Pancreas (tissue), 10 donors: ENCODE measurements around the gene RPL10. TPM values are rescaled to one million over a fixed set of nuclear protein-coding genes. Genes with fewer than 3 reads are reported as not detected.

Experiments
- ATAC-seq, 4 donors: fragments of 200-7000 bp; cut with Tn5 transposase; one replicate each; pipeline versions ENCODE4 v1.8.0 to v1.9.1; 2020; ENCODE audit warnings: mild to moderate bottlenecking in 4 of 4, moderate library complexity in 4 of 4
- DNase-seq, 6 donors: peaks; one replicate each; pipeline ENCODE4 v3.0.0-alpha.2; 2020
- FAIRE-seq: peaks from 2 replicates; lab custom pipeline; 2012; peaks lifted over from hg19 to GRCh38; lab: Jason Lieb, UNC
- H3K27ac ChIP-seq, 4 donors: fragments of 200-600 bp; sonication (generic); 1 replicate in 3 of 4; 2 replicates in 1 of 4; pipeline versions ENCODE4 v1.5.0 to v1.8.0; 2020
- H3K27me3 ChIP-seq, 4 donors: fragments of 200-600 bp; one replicate each; pipeline ENCODE4 v1.8.0; 2021
- H3K36me3 ChIP-seq, 3 donors: fragments of 200-600 bp; sonication (generic) in 1 of 3; one replicate each; pipeline versions ENCODE4 v1.5.0 to v1.8.0; 2020 to 2021
- H3K4me1 ChIP-seq, 3 donors: fragments of 200-600 bp; one replicate each; pipeline ENCODE4 v1.8.0; 2021
- H3K4me3 ChIP-seq, 4 donors: fragments of 200-600 bp; sonication (generic) in 2 of 4; one replicate each; pipeline versions ENCODE4 v1.5.0 to v1.8.0; 2020 to 2021
- H3K9me3 ChIP-seq, 4 donors: fragments of 200-600 bp; one replicate each; pipeline ENCODE4 v1.8.0; 2021
- WGBS, 2 donors: extraction: QIAGEN DNeasy Blood & Tissue Kit; methylation state at CpG; one replicate each; pipeline ENCODE4 v1.1.7; 2013; 5-methylcytosine and 5-hydroxymethylcytosine counted together
- intact Hi-C, 3 donors: fragments of 100-400 bp; cut with DNase I; formaldehyde crosslinking; loops; one replicate each; pipeline versions ENCODE4 v1.11.1 to v1.14.2; 2022
- polyA plus RNA-seq, 2 donors: library from polyadenylated mRNA; stranded (reverse); fragments of 200-250 nt; gene quantifications; one replicate each; pipeline ENCODE4 v1.2.3, GENCODE V29; 2013
- total RNA-seq, 6 donors: library from RNA; stranded (reverse); fragmentation: NEBNext Ultra II Directional in 4 of 6; extraction: Animal tissue kit (Norgen Biotek cat#: 25700) in 4 of 6; gene quantifications; one replicate each; pipeline versions ENCODE4 v1.2.1 to v1.2.4, GENCODE V29; 2021 to 2023
- TF ChIP-seq, protein P1 (sequence below), 4 donors: fragments of 200-600 bp; sonication (generic) in 3 of 4; IDR thresholded peaks; one replicate each; pipeline versions ENCODE4 v1.5.0 to v1.8.0; 2021; ENCODE audit warnings: antibody characterized with exemption in 4 of 4
- donor health status: healthy with polysubstance abuse.
- donor health status: DM: no; HTN: no; CAD: no; lungs with moderate emphysema.
- donor health status: DM: no; HTN: no; CAD: no.
- donor health status: control.
- donor health status: control.
- donor health status: Bipolar disorder and iron deficiency.
- donor health status: DM: yes; HTN: yes; CAD: no.
- donor health status: DM: no; HTN: no; CAD: no.
- donor health status: DM: no; HTN: no; CAD: no.
- donor health status: DM: yes; HTN: yes; CAD: no.

The RPL10 gene
- total and polyA plus RNA-seq, 8 donors, result 2,194 to 4,058 (median 3,145) TPM

DNA sequence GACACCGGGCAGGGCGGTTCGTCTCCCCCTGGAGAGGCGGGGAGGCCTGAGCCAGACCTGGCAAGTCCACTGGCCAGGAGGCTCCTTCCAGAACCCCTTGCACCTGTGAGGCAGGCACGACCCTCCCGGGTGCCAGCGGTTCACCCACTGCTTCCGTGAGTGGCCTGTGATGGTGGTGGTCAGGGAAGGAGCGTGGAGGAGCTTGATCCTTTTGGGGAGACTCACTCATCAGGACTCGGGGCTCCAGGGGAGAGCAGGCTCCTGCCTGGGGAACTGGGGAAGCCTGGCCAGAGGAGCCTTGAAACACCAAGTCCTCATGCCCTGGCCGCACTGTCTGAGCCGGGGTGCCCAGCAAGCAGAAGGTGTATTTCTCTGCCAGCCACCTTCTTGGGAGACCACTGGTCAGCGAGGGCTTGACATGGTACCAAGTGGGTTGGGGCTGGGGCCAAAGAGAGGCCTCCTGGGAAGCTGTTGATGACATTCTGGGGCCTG lies 46.6 kb downstream of the RPL10 start:
- intact Hi-C loops, result no loop called here
- H3K27ac ChIP-seq, result peak overlapping the region in 1 of 4 donors; percentile 26
- peak in 1 of 6 donors; percentile 76 for DNase-seq
- FAIRE-seq, result no peak
- no peaks in the 10 kb centered on the region for H3K9me3 ChIP-seq
- TF ChIP-seq, protein P1, sequence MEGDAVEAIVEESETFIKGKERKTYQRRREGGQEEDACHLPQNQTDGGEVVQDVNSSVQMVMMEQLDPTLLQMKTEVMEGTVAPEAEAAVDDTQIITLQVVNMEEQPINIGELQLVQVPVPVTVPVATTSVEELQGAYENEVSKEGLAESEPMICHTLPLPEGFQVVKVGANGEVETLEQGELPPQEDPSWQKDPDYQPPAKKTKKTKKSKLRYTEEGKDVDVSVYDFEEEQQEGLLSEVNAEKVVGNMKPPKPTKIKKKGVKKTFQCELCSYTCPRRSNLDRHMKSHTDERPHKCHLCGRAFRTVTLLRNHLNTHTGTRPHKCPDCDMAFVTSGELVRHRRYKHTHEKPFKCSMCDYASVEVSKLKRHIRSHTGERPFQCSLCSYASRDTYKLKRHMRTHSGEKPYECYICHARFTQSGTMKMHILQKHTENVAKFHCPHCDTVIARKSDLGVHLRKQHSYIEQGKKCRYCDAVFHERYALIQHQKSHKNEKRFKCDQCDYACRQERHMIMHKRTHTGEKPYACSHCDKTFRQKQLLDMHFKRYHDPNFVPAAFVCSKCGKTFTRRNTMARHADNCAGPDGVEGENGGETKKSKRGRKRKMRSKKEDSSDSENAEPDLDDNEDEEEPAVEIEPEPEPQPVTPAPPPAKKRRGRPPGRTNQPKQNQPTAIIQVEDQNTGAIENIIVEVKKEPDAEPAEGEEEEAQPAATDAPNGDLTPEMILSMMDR (IDR thresholded peaks at IDR 0.05), result no peak
- H3K36me3 ChIP-seq, result peaks cover 0 to 9% (median 0%) of the 10 kb centered on the region in 3 donors
- peak overlapping the region; percentile 40 to 59 (median 52) for H3K4me3 ChIP-seq
- ATAC-seq, result peak in 1 of 4 donors; percentile 22
- no peaks in the 10 kb centered on the region for H3K4me1 ChIP-seq
- WGBS, 2 donors, result 30 to 60% methylated on average over 13 of the region's 13 CpGs
- H3K27me3 ChIP-seq, result no peaks in the 10 kb centered on the region

DNA sequence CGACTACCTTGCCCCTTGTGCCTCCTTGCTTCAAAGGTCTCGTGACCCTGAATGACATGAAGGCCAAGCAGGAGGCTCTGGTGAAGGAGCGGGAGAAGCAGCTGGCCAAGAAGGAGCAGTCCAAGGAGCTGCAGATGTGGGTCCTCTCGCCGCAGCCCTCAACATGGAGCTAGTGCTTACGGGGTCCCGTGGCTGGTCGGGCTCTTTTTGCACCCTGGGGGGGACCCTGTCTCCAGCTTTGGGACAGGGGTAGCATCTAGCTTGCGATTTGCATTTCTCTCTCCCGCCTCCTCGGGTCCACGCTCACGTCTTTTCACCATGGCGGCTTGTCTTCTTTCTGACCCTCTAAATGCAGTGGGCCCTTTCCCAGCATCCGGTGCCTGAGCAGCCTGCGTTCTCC lies 47.6 kb downstream of the RPL10 start:
- TF ChIP-seq, protein P1 (IDR thresholded peaks at IDR 0.05), result no peak
- Histone ChIP-seq H3K4me3 (no peak overlapping the region), H3K4me1 (no peaks in the 10 kb centered on the region), H3K27ac (no peak overlapping the region), H3K36me3 (peaks cover 0 to 9% (median 5%) of the 10 kb centered on the region in 3 donors), H3K27me3 (no peaks in the 10 kb centered on the region), H3K9me3 (no peaks in the 10 kb centered on the region)
- DNase-seq, result no peak
- intact Hi-C loops, result no loop called here
- no peak for FAIRE-seq
- no peak for ATAC-seq
- WGBS, 2 donors, result 90 to 91% methylated on average over 16 of the region's 16 CpGs

DNA sequence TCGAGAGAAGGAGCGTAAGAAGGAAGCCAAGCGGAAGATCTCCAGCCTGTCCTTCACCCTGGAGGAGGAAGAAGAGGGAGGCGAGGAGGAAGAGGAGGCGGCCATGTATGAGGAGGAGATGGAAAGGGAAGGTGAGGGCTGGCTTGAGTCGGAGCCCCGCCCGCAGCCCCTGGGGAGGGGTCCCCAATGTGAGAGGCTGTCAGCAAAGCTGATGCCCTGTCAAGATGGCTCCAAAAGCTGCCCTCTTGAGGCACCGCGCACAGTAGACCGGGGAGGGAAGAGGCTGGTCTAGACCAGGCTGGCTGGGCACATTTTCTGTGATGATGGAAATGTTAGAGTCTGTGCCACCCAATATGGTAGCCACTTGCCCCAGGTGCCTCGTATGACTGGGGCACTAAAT lies 48.3 kb downstream of the RPL10 start:
- ATAC-seq, result no peak
- no peak for FAIRE-seq
- intact Hi-C loops, result no loop called here
- Histone ChIP-seq H3K9me3 (no peaks in the 10 kb centered on the region), H3K27me3 (no peaks in the 10 kb centered on the region), H3K36me3 (peaks cover 0 to 9% (median 5%) of the 10 kb centered on the region in 3 donors), H3K27ac (no peak overlapping the region), H3K4me1 (no peaks in the 10 kb centered on the region), H3K4me3 (no peak overlapping the region)
- TF ChIP-seq, protein P1 (IDR thresholded peaks at IDR 0.05), result no peak
- 83 to 91% methylated on average over 12 of the region's 12 CpGs for WGBS, 2 donors
- DNase-seq, result no peak

DNA sequence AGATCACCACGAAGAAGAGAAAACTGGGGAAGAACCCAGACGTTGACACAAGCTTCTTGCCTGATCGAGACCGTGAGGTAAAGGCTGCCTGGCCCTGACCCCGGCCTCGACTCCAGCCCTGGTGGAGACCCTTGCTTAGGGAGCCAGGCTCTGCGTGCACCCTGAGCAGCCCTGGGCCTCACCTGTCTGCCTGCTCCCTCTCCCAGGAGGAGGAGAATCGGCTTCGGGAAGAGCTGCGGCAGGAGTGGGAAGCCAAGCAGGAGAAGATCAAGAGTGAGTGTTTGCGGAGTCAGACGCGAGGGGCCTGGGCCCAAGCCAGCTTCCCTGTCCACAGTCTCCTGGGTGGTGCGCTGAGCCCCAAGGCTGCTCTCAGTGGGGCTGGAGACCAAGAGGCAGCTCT lies 50.3 kb downstream of the RPL10 start:
- TF ChIP-seq, protein P1 (IDR thresholded peaks at IDR 0.05), result no peak
- intact Hi-C loops, result no loop called here
- ATAC-seq, result no peak
- peaks cover 0 to 9% (median 5%) of the 10 kb centered on the region in 3 donors for H3K36me3 ChIP-seq
- H3K27ac ChIP-seq, result no peak overlapping the region
- FAIRE-seq, result no peak
- H3K27me3 ChIP-seq, result no peaks in the 10 kb centered on the region
- H3K4me3 ChIP-seq, result no peak overlapping the region
- no peaks in the 10 kb centered on the region for H3K9me3 ChIP-seq
- DNase-seq, result peak in 1 of 6 donors; percentile 56
- no peaks in the 10 kb centered on the region for H3K4me1 ChIP-seq
- WGBS, 2 donors, result 89 to 94% methylated on average over 14 of the region's 14 CpGs

DNA sequence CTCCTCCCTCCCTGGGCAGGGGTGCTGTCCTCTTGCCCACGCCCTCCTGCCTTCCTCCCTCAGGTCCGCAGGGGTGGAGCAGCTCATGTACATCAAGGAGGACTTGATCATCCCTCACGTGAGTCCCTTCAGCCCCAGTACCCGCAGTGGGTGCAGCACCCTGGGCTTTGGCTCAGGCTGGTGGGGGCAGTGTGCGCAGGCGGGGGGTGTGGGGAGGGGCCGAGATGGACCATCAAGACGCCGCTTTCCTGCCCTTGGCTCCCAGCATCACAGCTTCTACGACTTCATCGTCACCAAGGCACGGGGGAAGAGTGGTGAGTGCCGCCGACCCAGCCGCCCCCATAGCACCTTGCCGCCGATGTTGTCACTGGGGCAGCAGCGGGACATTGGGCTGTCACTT lies 51.4 kb downstream of the RPL10 start:
- Histone ChIP-seq H3K4me3 (no peak overlapping the region), H3K4me1 (no peaks in the 10 kb centered on the region), H3K27ac (no peak overlapping the region), H3K36me3 (peaks cover 0 to 9% (median 5%) of the 10 kb centered on the region in 3 donors), H3K27me3 (no peaks in the 10 kb centered on the region), H3K9me3 (no peaks in the 10 kb centered on the region)
- FAIRE-seq (no peak), ATAC-seq (no peak), DNase-seq (peak in 1 of 6 donors; percentile 55)
- TF ChIP-seq, protein P1 (IDR thresholded peaks at IDR 0.05), result no peak
- intact Hi-C loops, result no loop called here
- 89 to 92% methylated on average over 18 of the region's 18 CpGs for WGBS, 2 donors
